SK-N-SH treated with all-trans-retinoic acid at 6 μM for 48 hours (cell line): ENCODE data around the gene IRAK1BP1.

Experiments used
- CREB5 ChIP-seq: fragments of 250-450 bp; sonication (Bioruptor Pico); IDR thresholded peaks from 2 replicates; pipeline ENCODE4 v1.5.1; 2020; ENCODE audit warnings: low read depth, mild to moderate bottlenecking, moderate library complexity
- CSDC2 ChIP-seq: fragments of 250-450 bp; sonication (Bioruptor Pico); IDR thresholded peaks from 2 replicates; pipeline ENCODE4 v1.5.0; 2020; ENCODE audit warnings: mild to moderate bottlenecking, moderate library complexity
- CSRNP3 ChIP-seq: fragments of 250-450 bp; sonication (Bioruptor Pico); IDR thresholded peaks from 2 replicates; pipeline ENCODE4 v1.5.1; 2021; ENCODE audit warnings: mild to moderate bottlenecking, moderate library complexity
- OSR1 ChIP-seq: fragments of 250-450 bp; sonication (Bioruptor Pico); IDR thresholded peaks from 2 replicates; pipeline ENCODE4 v1.8.0; 2022; ENCODE audit warnings: moderate library complexity, mild to moderate bottlenecking, inconsistent platforms
- PATZ1 ChIP-seq: fragments of 250-450 bp; sonication (Bioruptor Pico); IDR thresholded peaks from 2 replicates; pipeline ENCODE4 v1.8.0; 2020; ENCODE audit warnings: mild to moderate bottlenecking, moderate library complexity, borderline replicate concordance
- POU6F1 ChIP-seq: fragments of 250-450 bp; sonication (Bioruptor Pico); IDR thresholded peaks from 2 replicates; pipeline ENCODE4 v1.8.0; 2021; ENCODE audit warnings: low read depth, mild to moderate bottlenecking, moderate library complexity, borderline replicate concordance
- PPARA ChIP-seq: fragments of 250-450 bp; sonication (Bioruptor Pico); IDR thresholded peaks from 2 replicates; pipeline ENCODE4 v1.5.0; 2020; ENCODE audit warnings: mild to moderate bottlenecking, borderline replicate concordance
- RARB ChIP-seq: fragments of 250-450 bp; sonication (Bioruptor Pico); IDR thresholded peaks from 2 replicates; pipeline ENCODE4 v1.8.0; 2021; ENCODE audit warnings: mild to moderate bottlenecking, moderate library complexity
- TOX ChIP-seq: fragments of 250-450 bp; sonication (Bioruptor Pico); IDR thresholded peaks from 2 replicates; pipeline ENCODE4 v1.8.0; 2021; ENCODE audit warnings: mild to moderate bottlenecking, moderate library complexity, borderline replicate concordance
- TSHZ2 ChIP-seq: fragments of 250-450 bp; sonication (Bioruptor Pico); IDR thresholded peaks from 2 replicates; pipeline ENCODE4 v1.5.0; 2020; ENCODE audit warnings: mild to moderate bottlenecking, moderate library complexity
- ZFP30 ChIP-seq: fragments of 450-650 bp; formaldehyde crosslinking; IDR thresholded peaks from 2 replicates; pipeline ENCODE4 v1.5.0; 2022; ENCODE audit warnings: mild to moderate bottlenecking, moderate library complexity
- ZNF565 ChIP-seq: fragments of 450-650 bp; formaldehyde crosslinking; conservative IDR thresholded peaks from 2 replicates; pipeline ENCODE4 v1.5.0; 2020; ENCODE audit warnings: low read depth, mild to moderate bottlenecking, moderate library complexity

- TF ChIP-seq POU6F1, result no peak
- TF ChIP-seq ZFP30 (CRISPR knock-in tag), result no peak
- TF ChIP-seq TOX (CRISPR knock-in tag), result no peak
- no peak for TF ChIP-seq RARB (CRISPR knock-in tag)
- no peak for TF ChIP-seq CREB5 (CRISPR knock-in tag)
- no peak for TF ChIP-seq ZNF565 (CRISPR knock-in tag)
- TF ChIP-seq TSHZ2 (CRISPR knock-in tag), result no peak
- no peak for TF ChIP-seq OSR1 (CRISPR knock-in tag)
- no peak for TF ChIP-seq CSDC2
- TF ChIP-seq CSRNP3 (CRISPR knock-in tag), result no peak
- no peak for TF ChIP-seq PATZ1 (CRISPR knock-in tag)
- no peak for TF ChIP-seq PPARA (CRISPR knock-in tag)
Observed at GRCh38 chr6:78936515-78936914, 69.2 kb downstream of the IRAK1BP1 start.
